ENCODE data around the gene CFAP97. TPM values are rescaled to one million over a fixed set of nuclear protein-coding genes. Genes with fewer than 3 reads are reported as not detected.

Gene CFAP97
- total RNA-seq, 1 donor from 2014 or later = 53.1 TPM

- H3K36me3 Mint-ChIP-seq (ENCODE audit: low read depth) = no peaks in the 10 kb centered on the region
- H3K27me3 Mint-ChIP-seq (ENCODE audit: low read depth) = no peaks in the 10 kb centered on the region
- H3K4me1 Mint-ChIP-seq (ENCODE audit: low read depth) = peaks cover 67% of the 10 kb centered on the region
- no peak overlapping the region for H3K4me3 Mint-ChIP-seq (ENCODE audit: unreplicated experiment)
- no peak for TF ChIP-seq CTCF (IDR thresholded peaks at IDR 0.05)
- peak overlapping the region; percentile 74 for H3K27ac Mint-ChIP-seq (ENCODE audit: unreplicated experiment)
- no peak for DNase-seq (ENCODE audit: low spot score)
- H3K9me3 Mint-ChIP-seq (ENCODE audit: low read depth) = no peaks in the 10 kb centered on the region
These were observed 11.5 kb upstream of the CFAP97 start for GRCh38 chr4:185215261-185215660.

- H3K27me3 Mint-ChIP-seq (ENCODE audit: low read depth) = no peaks in the 10 kb centered on the region
- H3K36me3 Mint-ChIP-seq (ENCODE audit: low read depth) = no peaks in the 10 kb centered on the region
- peak overlapping the region; percentile 81 for H3K27ac Mint-ChIP-seq (ENCODE audit: unreplicated experiment)
- H3K4me3 Mint-ChIP-seq (ENCODE audit: unreplicated experiment) = peak overlapping the region; percentile 12
- DNase-seq (ENCODE audit: low spot score) = no peak
- no peaks in the 10 kb centered on the region for H3K9me3 Mint-ChIP-seq (ENCODE audit: low read depth)
- H3K4me1 Mint-ChIP-seq (ENCODE audit: low read depth) = peaks cover 58% of the 10 kb centered on the region
- no peak for TF ChIP-seq CTCF (IDR thresholded peaks at IDR 0.05)
These were observed 10.1 kb upstream of the CFAP97 start for GRCh38 chr4:185213877-185214276.

GRCh38 chr4:185212581-185212980 is 8.8 kb upstream of the CFAP97 start:
- Mint-ChIP-seq H3K27ac (ENCODE audit: unreplicated experiment) (peak overlapping the region; percentile 61), H3K9me3 (ENCODE audit: low read depth) (no peaks in the 10 kb centered on the region)

GRCh38 chr4:185211641-185212040 is 7.8 kb upstream of the CFAP97 start:
- TF ChIP-seq CTCF (IDR thresholded peaks at IDR 0.05) = no peak
- H3K9me3 Mint-ChIP-seq (ENCODE audit: low read depth) = no peaks in the 10 kb centered on the region
- H3K4me3 Mint-ChIP-seq (ENCODE audit: unreplicated experiment) = peak overlapping the region; percentile 92
- peaks cover 48% of the 10 kb centered on the region for H3K4me1 Mint-ChIP-seq (ENCODE audit: low read depth)
- H3K27ac Mint-ChIP-seq (ENCODE audit: unreplicated experiment) = peak overlapping the region; percentile 95
- no peaks in the 10 kb centered on the region for H3K27me3 Mint-ChIP-seq (ENCODE audit: low read depth)
- DNase-seq (ENCODE audit: low spot score) = no peak
- no peaks in the 10 kb centered on the region for H3K36me3 Mint-ChIP-seq (ENCODE audit: low read depth)

More at GRCh38 chr4:185212581-185212980, 8.8 kb upstream of the CFAP97 start:
- Mint-ChIP-seq H3K36me3 (ENCODE audit: low read depth) (no peaks in the 10 kb centered on the region), H3K4me1 (ENCODE audit: low read depth) (peaks cover 58% of the 10 kb centered on the region), H3K4me3 (ENCODE audit: unreplicated experiment) (peak overlapping the region; percentile 25), H3K27me3 (ENCODE audit: low read depth) (no peaks in the 10 kb centered on the region)
- no peak for DNase-seq (ENCODE audit: low spot score)
- TF ChIP-seq CTCF (IDR thresholded peaks at IDR 0.05) = no peak

GRCh38 chr4:185211035-185211434 is 7.2 kb upstream of the CFAP97 start:
- Mint-ChIP-seq H3K4me1 (ENCODE audit: low read depth) (peaks cover 48% of the 10 kb centered on the region), H3K27me3 (ENCODE audit: low read depth) (no peaks in the 10 kb centered on the region), H3K9me3 (ENCODE audit: low read depth) (no peaks in the 10 kb centered on the region), H3K27ac (ENCODE audit: unreplicated experiment) (peak overlapping the region; percentile 95), H3K4me3 (ENCODE audit: unreplicated experiment) (peak overlapping the region; percentile 92), H3K36me3 (ENCODE audit: low read depth) (no peaks in the 10 kb centered on the region)
- no peak for TF ChIP-seq CTCF (IDR thresholded peaks at IDR 0.05)
- DNase-seq (ENCODE audit: low spot score) = no peak
